GM13976 (cell line): ENCODE data around the gene ANXA10.

Experiments
- DNase-seq: peaks from one replicate; pipeline ENCODE4 v3.0.0; 2012; ENCODE audit warnings: low spot score
- CTCF ChIP-seq: IDR thresholded peaks from 2 replicates; pipeline ENCODE4 v1.5.1; 2012; ENCODE audit warnings: borderline replicate concordance, mild to moderate bottlenecking; ENCODE audit not compliant: insufficient read depth; ENCODE audit errors: extremely low read depth, missing control alignments, control extremely low read depth
- in situ Hi-C: fragments of 300-500 bp; cut with MboI; formaldehyde crosslinking; loops from one replicate; pipeline ENCODE4 v1.12.0; 2022; ENCODE audit warnings: low sequenced_read_pairs, mixed read lengths, inconsistent platforms; ENCODE audit not compliant: unreplicated experiment

Gene ANXA10

GRCh38 chr4:168150420-168151050, 58.2 kb downstream of the ANXA10 start:
- in situ Hi-C loops = no loop called here
- TF ChIP-seq CTCF = no peak
- DNase-seq = no peak

- in situ Hi-C loops = no loop called here
- TF ChIP-seq CTCF = no peak
- no peak for DNase-seq
These were observed 59.0 kb downstream of the ANXA10 start for GRCh38 chr4:168151327-168151726.

- TF ChIP-seq CTCF = no peak
- in situ Hi-C loops = no loop called here
- DNase-seq = no peak
These were observed 60.6 kb downstream of the ANXA10 start for GRCh38 chr4:168152837-168153500.

- in situ Hi-C loops = no loop called here
- peak; percentile 22 for DNase-seq
- peak; percentile 47 for TF ChIP-seq CTCF
These were observed 61.5 kb downstream of the ANXA10 start for GRCh38 chr4:168153596-168154440.

DNA sequence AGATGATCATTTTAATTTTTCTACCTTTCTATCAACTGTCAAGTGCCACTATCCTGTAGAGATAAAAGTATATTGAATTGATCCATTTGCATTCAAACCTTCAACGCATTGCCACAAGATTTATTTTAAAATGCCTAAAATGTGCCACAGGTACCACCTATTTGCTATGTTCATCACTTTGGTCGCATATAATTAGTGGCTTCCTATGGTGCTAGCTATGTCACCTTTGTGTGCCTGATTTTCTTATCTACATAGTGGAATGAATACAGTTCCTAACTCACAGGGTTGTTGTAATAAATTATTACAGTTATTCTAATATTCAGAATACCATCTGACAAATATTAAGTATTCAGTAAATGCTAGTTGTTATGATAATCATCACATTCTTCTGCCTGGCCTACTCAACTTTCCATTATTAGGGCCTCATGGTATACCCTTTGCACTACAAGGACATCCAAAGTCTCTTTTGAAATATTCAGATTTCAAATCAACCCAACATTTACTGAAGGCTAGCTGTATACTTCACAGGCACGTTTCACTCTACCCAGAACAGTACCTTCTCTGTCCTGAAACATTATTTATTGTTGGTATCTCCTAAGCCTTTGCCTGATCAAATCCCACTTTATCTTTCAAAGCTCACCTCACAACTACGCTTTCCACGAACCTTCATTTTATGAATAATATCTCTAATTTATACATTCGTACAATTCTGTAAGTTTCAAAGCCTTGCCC, 62.4 kb downstream of the ANXA10 start:
- no peak for DNase-seq
- in situ Hi-C loops = no loop called here
- no peak for TF ChIP-seq CTCF

- TF ChIP-seq CTCF = no peak
- in situ Hi-C loops = no loop called here
- no peak for DNase-seq
These were observed 70.3 kb downstream of the ANXA10 start for GRCh38 chr4:168162604-168163003.
